Pancreas (tissue), 10 donors: ENCODE measurements around the gene ACOT7. TPM values are rescaled to one million over a fixed set of nuclear protein-coding genes. Genes with fewer than 3 reads are reported as not detected.
A peak's percentile ranks its signal among the peaks of the same experiment; 100 is the strongest.

Source experiments
- ATAC-seq, 4 donors: fragments of 200-7000 bp; cut with Tn5 transposase; one replicate each; pipeline versions ENCODE4 v1.8.0 to v1.9.1; 2020; ENCODE audit warnings: mild to moderate bottlenecking in 4 of 4, moderate library complexity in 4 of 4
- DNase-seq, 6 donors: peaks; one replicate each; pipeline ENCODE4 v3.0.0-alpha.2; 2020
- FAIRE-seq: peaks from 2 replicates; lab custom pipeline; 2012; peaks lifted over from hg19 to GRCh38; lab: Jason Lieb, UNC
- H3K27ac ChIP-seq, 4 donors: fragments of 200-600 bp; sonication (generic); 1 replicate in 3 of 4; 2 replicates in 1 of 4; pipeline versions ENCODE4 v1.5.0 to v1.8.0; 2020
- H3K27me3 ChIP-seq, 4 donors: fragments of 200-600 bp; one replicate each; pipeline ENCODE4 v1.8.0; 2021
- H3K36me3 ChIP-seq, 3 donors: fragments of 200-600 bp; sonication (generic) in 1 of 3; one replicate each; pipeline versions ENCODE4 v1.5.0 to v1.8.0; 2020 to 2021
- H3K4me1 ChIP-seq, 3 donors: fragments of 200-600 bp; one replicate each; pipeline ENCODE4 v1.8.0; 2021
- H3K4me3 ChIP-seq, 4 donors: fragments of 200-600 bp; sonication (generic) in 2 of 4; one replicate each; pipeline versions ENCODE4 v1.5.0 to v1.8.0; 2020 to 2021
- H3K9me3 ChIP-seq, 4 donors: fragments of 200-600 bp; one replicate each; pipeline ENCODE4 v1.8.0; 2021
- CTCF ChIP-seq, 4 donors: fragments of 200-600 bp; sonication (generic) in 3 of 4; IDR thresholded peaks; one replicate each; pipeline versions ENCODE4 v1.5.0 to v1.8.0; 2021; ENCODE audit warnings: antibody characterized with exemption in 4 of 4
- WGBS, 2 donors: extraction: QIAGEN DNeasy Blood & Tissue Kit; methylation state at CpG; one replicate each; pipeline ENCODE4 v1.1.7; 2013; 5-methylcytosine and 5-hydroxymethylcytosine counted together
- intact Hi-C, 3 donors: fragments of 100-400 bp; cut with DNase I; formaldehyde crosslinking; loops; one replicate each; pipeline versions ENCODE4 v1.11.1 to v1.14.2; 2022
- polyA plus RNA-seq, 2 donors: library from polyadenylated mRNA; stranded (reverse); fragments of 200-250 nt; gene quantifications; one replicate each; pipeline ENCODE4 v1.2.3, GENCODE V29; 2013
- total RNA-seq, 6 donors: library from RNA; stranded (reverse); fragmentation: NEBNext Ultra II Directional in 4 of 6; extraction: Animal tissue kit (Norgen Biotek cat#: 25700) in 4 of 6; gene quantifications; one replicate each; pipeline versions ENCODE4 v1.2.1 to v1.2.4, GENCODE V29; 2021 to 2023
- donor health status: healthy with polysubstance abuse.
- donor health status: DM: no; HTN: no; CAD: no; lungs with moderate emphysema.
- donor health status: DM: no; HTN: no; CAD: no.
- donor health status: control.
- donor health status: control.
- donor health status: Bipolar disorder and iron deficiency.
- donor health status: DM: yes; HTN: yes; CAD: no.
- donor health status: DM: no; HTN: no; CAD: no.
- donor health status: DM: no; HTN: no; CAD: no.
- donor health status: DM: yes; HTN: yes; CAD: no.

The ACOT7 gene
- total and polyA plus RNA-seq, 8 donors: 3.1 to 7.6 (median 5.2) TPM

GRCh38 chr1:6272868-6273267, 120.7 kb downstream of the ACOT7 start:
- H3K27me3 ChIP-seq: no peaks in the 10 kb centered on the region
- no peak overlapping the region for H3K4me3 ChIP-seq
- FAIRE-seq (no peak), ATAC-seq (no peak), DNase-seq (no peak)
- 83 to 88% methylated on average over 6 of the region's 6 CpGs for WGBS, 2 donors
- intact Hi-C loops: no loop called here
- no peak overlapping the region for H3K27ac ChIP-seq
- H3K9me3 ChIP-seq: no peaks in the 10 kb centered on the region
- no peaks in the 10 kb centered on the region for H3K4me1 ChIP-seq
- no peak for TF ChIP-seq CTCF (IDR thresholded peaks at IDR 0.05)
- no peaks in the 10 kb centered on the region for H3K36me3 ChIP-seq

GRCh38 chr1:6272452-6272851, 121.1 kb downstream of the ACOT7 start:
- no peaks in the 10 kb centered on the region for H3K27me3 ChIP-seq
- H3K4me3 ChIP-seq: no peak overlapping the region
- intact Hi-C loops: no loop called here
- H3K36me3 ChIP-seq: no peaks in the 10 kb centered on the region
- no peaks in the 10 kb centered on the region for H3K9me3 ChIP-seq
- WGBS, 2 donors: 87 to 88% methylated on average over 9 of the region's 9 CpGs
- DNase-seq (no peak), ATAC-seq (no peak), FAIRE-seq (no peak)
- no peaks in the 10 kb centered on the region for H3K4me1 ChIP-seq
- no peak for TF ChIP-seq CTCF (IDR thresholded peaks at IDR 0.05)
- no peak overlapping the region for H3K27ac ChIP-seq

- no peak for TF ChIP-seq CTCF (IDR thresholded peaks at IDR 0.05)
- 86 to 87% methylated on average over 11 to 12 of the region's 12 CpGs for WGBS, 2 donors
- Histone ChIP-seq H3K36me3 (no peaks in the 10 kb centered on the region), H3K9me3 (no peaks in the 10 kb centered on the region), H3K27me3 (no peaks in the 10 kb centered on the region), H3K27ac (no peak overlapping the region), H3K4me1 (no peaks in the 10 kb centered on the region), H3K4me3 (no peak overlapping the region)
- intact Hi-C loops: no loop called here
- ATAC-seq: no peak
- no peak for FAIRE-seq
- no peak for DNase-seq
Observed at GRCh38 chr1:6271554-6271953, 122.0 kb downstream of the ACOT7 start.

- DNase-seq (no peak), FAIRE-seq (no peak), ATAC-seq (no peak)
- Histone ChIP-seq H3K4me3 (no peak overlapping the region), H3K9me3 (no peaks in the 10 kb centered on the region), H3K4me1 (no peaks in the 10 kb centered on the region), H3K27ac (no peak overlapping the region), H3K36me3 (no peaks in the 10 kb centered on the region), H3K27me3 (no peaks in the 10 kb centered on the region)
- intact Hi-C loops: no loop called here
- TF ChIP-seq CTCF (IDR thresholded peaks at IDR 0.05): no peak
- 63 to 67% methylated on average over 4 of the region's 4 CpGs for WGBS, 2 donors
Observed at GRCh38 chr1:6271006-6271405, 122.6 kb downstream of the ACOT7 start.

- Histone ChIP-seq H3K36me3 (no peaks in the 10 kb centered on the region), H3K27me3 (no peaks in the 10 kb centered on the region), H3K27ac (no peak overlapping the region), H3K9me3 (no peaks in the 10 kb centered on the region), H3K4me3 (no peak overlapping the region), H3K4me1 (no peaks in the 10 kb centered on the region)
- 75 to 84% methylated on average over 8 of the region's 8 CpGs for WGBS, 2 donors
- intact Hi-C loops: no loop called here
- DNase-seq (no peak), FAIRE-seq (no peak), ATAC-seq (peak in 1 of 4 donors; percentile 29)
- no peak for TF ChIP-seq CTCF (IDR thresholded peaks at IDR 0.05)
Observed at GRCh38 chr1:6270401-6270800, 123.2 kb downstream of the ACOT7 start.
